GM21367 (cell line): ENCODE results near the gene FRRS1L.
"Not testable (repeated sequence)": the region's sequence is repeated elsewhere in the genome, so short reads cannot be mapped to it uniquely, and the experiment has no call there.

Source experiments
- ATAC-seq: cut with Tn5 transposase; IDR thresholded peaks from one replicate; pipeline ENCODE4 v1.9.1; 2021; ENCODE audit not compliant: unreplicated experiment

Gene FRRS1L

GRCh38 chr9:109133533-109133932, 33.5 kb downstream of the FRRS1L start:
- ATAC-seq = no peak

- ATAC-seq = no peak
Observed at GRCh38 chr9:109132567-109133021, 34.5 kb downstream of the FRRS1L start.

GRCh38 chr9:109129470-109130197, 37.4 kb downstream of the FRRS1L start:
- ATAC-seq = no peak

- ATAC-seq = not testable (repeated sequence)
Observed at GRCh38 chr9:109126671-109127070, 40.4 kb downstream of the FRRS1L start.

GRCh38 chr9:109124121-109124520, 42.9 kb downstream of the FRRS1L start:
- no peak for ATAC-seq

- peak; percentile 35 for ATAC-seq
Observed at GRCh38 chr9:109122726-109123621, 44.1 kb downstream of the FRRS1L start.

GRCh38 chr9:109121232-109121796, 45.7 kb downstream of the FRRS1L start:
- ATAC-seq = no peak

GRCh38 chr9:109120204-109120789, 46.8 kb downstream of the FRRS1L start:
- ATAC-seq = no peak

GRCh38 chr9:109119439-109120203, 47.4 kb downstream of the FRRS1L start, which contains the start of gene TMEM245:
TSS of gene TMEM245 (minus strand) at chr9:109119947. CDS start at chr9:109119913, 34 bp downstream.
- ATAC-seq = peak; percentile 88

GRCh38 chr9:109118808-109119438, 48.1 kb downstream of the FRRS1L start:
- no peak for ATAC-seq

- no peak for ATAC-seq
Observed at GRCh38 chr9:109117856-109118807, 48.9 kb downstream of the FRRS1L start.

GRCh38 chr9:109115931-109116526, 51.0 kb downstream of the FRRS1L start:
- ATAC-seq = no peak

- no peak for ATAC-seq
Observed at GRCh38 chr9:109114670-109115069, 52.4 kb downstream of the FRRS1L start.

- ATAC-seq = no peak
Observed at GRCh38 chr9:109113892-109114609, 53.0 kb downstream of the FRRS1L start.

- no peak for ATAC-seq
Observed at GRCh38 chr9:109113254-109113653, 53.8 kb downstream of the FRRS1L start.

GRCh38 chr9:109110329-109111021, 56.6 kb downstream of the FRRS1L start:
- ATAC-seq = peak; percentile 77

- ATAC-seq = no peak
Observed at GRCh38 chr9:109109967-109110328, 57.1 kb downstream of the FRRS1L start.
